ENCODE data around the gene FOXP1. TPM values are rescaled to one million over a fixed set of nuclear protein-coding genes. Genes with fewer than 3 reads are reported as not detected.

FOXP1 gene
- total RNA-seq, 1 experiment from 2014 or later: 58.4 TPM

DNA sequence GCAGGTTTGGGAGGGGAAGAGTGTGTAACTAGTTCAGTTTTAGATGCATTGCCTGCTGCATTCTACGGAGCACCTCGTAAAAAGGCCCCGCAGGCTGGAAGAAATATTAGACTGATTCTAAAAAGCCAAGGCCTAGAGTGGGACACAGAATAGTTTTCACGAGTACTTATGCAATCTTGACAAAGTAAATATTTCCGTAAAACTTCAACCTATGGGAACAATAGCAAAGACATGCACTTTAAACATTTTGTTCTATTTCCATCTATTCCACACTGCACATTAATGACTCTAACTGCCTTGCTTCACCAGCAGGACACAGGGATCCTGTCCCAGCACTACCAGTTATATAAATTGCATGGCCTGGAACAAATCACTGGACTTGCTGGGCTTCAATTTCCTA, 260.0 kb downstream of the FOXP1 start:
- intact Hi-C loops (cut with micrococcal nuclease; ENCODE audit: unreplicated experiment): no loop called here
- Histone ChIP-seq H3K27ac (ENCODE audit: low read depth, low read length, poor library complexity, severe bottlenecking) (no peak overlapping the region), H3K36me3 (ENCODE audit: insufficient read depth, low read length, poor library complexity, severe bottlenecking) (no peaks in the 10 kb centered on the region), H3K4me3 (ENCODE audit: low read depth, low read length, poor library complexity, severe bottlenecking) (no peak overlapping the region), H3K9me3 (ENCODE audit: low read depth, low read length, poor library complexity, severe bottlenecking) (no peaks in the 10 kb centered on the region), H3K27me3 (replicated peaks; ENCODE audit: insufficient read depth, low read depth, low read length, poor library complexity) (no peaks in the 10 kb centered on the region), H3K4me1 (ENCODE audit: insufficient read depth, low read length, poor library complexity, severe bottlenecking) (no peaks in the 10 kb centered on the region)
- ChIA-PET CTCF (no interaction called here), POLR2A (ENCODE audit: low non-redundant PET) (no interaction called here)
- no TSS peak for BruUV-seq (replicated peaks)
- DNase-seq (ENCODE audit: low spot score): no peak
- no peak for TF ChIP-seq EZH2 (IDR thresholded peaks at IDR 0.05; ENCODE audit: borderline replicate concordance, low read depth, low read length, poor library complexity, severe bottlenecking)
- TF ChIP-seq, protein P1, sequence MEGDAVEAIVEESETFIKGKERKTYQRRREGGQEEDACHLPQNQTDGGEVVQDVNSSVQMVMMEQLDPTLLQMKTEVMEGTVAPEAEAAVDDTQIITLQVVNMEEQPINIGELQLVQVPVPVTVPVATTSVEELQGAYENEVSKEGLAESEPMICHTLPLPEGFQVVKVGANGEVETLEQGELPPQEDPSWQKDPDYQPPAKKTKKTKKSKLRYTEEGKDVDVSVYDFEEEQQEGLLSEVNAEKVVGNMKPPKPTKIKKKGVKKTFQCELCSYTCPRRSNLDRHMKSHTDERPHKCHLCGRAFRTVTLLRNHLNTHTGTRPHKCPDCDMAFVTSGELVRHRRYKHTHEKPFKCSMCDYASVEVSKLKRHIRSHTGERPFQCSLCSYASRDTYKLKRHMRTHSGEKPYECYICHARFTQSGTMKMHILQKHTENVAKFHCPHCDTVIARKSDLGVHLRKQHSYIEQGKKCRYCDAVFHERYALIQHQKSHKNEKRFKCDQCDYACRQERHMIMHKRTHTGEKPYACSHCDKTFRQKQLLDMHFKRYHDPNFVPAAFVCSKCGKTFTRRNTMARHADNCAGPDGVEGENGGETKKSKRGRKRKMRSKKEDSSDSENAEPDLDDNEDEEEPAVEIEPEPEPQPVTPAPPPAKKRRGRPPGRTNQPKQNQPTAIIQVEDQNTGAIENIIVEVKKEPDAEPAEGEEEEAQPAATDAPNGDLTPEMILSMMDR (conservative IDR thresholded peaks at IDR 0.05; ENCODE audit: low read depth, low read length): no peak

DNA sequence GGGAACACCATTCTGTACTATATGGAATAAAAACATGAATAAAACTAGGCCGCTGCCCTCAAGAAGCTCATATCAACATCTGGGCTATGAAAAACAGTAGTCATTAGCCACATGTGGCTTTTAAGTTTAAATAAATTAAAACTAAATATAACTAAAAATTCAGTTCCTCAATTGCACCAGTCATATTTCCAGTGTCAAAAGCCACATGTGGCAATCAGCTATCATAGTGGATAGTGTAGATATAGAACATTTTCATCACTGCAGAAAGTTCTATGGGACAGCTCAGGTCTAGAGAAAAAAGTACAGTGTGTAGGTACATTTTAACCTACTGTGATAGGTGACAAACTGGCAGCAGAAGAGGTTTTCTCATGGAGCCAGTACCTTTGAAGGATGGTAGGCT, 261.4 kb downstream of the FOXP1 start:
- Histone ChIP-seq H3K9me3 (ENCODE audit: low read depth, low read length, poor library complexity, severe bottlenecking) (no peaks in the 10 kb centered on the region), H3K4me3 (ENCODE audit: low read depth, low read length, poor library complexity, severe bottlenecking) (no peak overlapping the region), H3K27ac (ENCODE audit: low read depth, low read length, poor library complexity, severe bottlenecking) (no peak overlapping the region), H3K36me3 (ENCODE audit: insufficient read depth, low read length, poor library complexity, severe bottlenecking) (no peaks in the 10 kb centered on the region), H3K27me3 (replicated peaks; ENCODE audit: insufficient read depth, low read depth, low read length, poor library complexity) (no peaks in the 10 kb centered on the region), H3K4me1 (ENCODE audit: insufficient read depth, low read length, poor library complexity, severe bottlenecking) (no peaks in the 10 kb centered on the region)
- POLR2A ChIA-PET (ENCODE audit: low non-redundant PET): no interaction called here
- no peak for TF ChIP-seq EZH2 (IDR thresholded peaks at IDR 0.05; ENCODE audit: borderline replicate concordance, low read depth, low read length, poor library complexity, severe bottlenecking)
- TF ChIP-seq, protein P1 (conservative IDR thresholded peaks at IDR 0.05; ENCODE audit: low read depth, low read length): no peak
- intact Hi-C loops (cut with micrococcal nuclease; ENCODE audit: unreplicated experiment): no loop called here
- no TSS peak for BruUV-seq (replicated peaks)
- CTCF ChIA-PET: no interaction called here
- no peak for DNase-seq (ENCODE audit: low spot score)

DNA sequence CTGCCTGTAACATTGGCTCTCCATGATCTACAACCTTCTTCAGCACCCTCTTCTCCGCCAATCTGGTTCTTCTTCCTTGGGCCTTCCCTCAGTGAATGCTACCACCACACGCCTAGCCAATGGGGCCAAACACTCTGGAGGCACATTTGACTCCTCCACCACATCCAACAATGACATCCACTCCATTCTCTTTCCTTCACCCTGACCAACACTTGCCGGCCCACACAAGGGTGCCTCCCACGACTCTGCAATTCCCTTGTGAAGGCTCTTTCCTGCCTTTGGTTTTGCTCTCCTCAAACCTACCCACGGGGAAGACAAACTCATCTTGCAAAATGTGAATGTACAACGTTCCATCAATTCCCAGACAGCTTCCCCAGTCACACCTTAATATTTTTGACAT, 263.8 kb downstream of the FOXP1 start:
- Histone ChIP-seq H3K9me3 (ENCODE audit: low read depth, low read length, poor library complexity, severe bottlenecking) (no peaks in the 10 kb centered on the region), H3K27ac (ENCODE audit: low read depth, low read length, poor library complexity, severe bottlenecking) (no peak overlapping the region), H3K4me1 (ENCODE audit: insufficient read depth, low read length, poor library complexity, severe bottlenecking) (no peaks in the 10 kb centered on the region), H3K27me3 (replicated peaks; ENCODE audit: insufficient read depth, low read depth, low read length, poor library complexity) (no peaks in the 10 kb centered on the region), H3K36me3 (ENCODE audit: insufficient read depth, low read length, poor library complexity, severe bottlenecking) (no peaks in the 10 kb centered on the region), H3K4me3 (ENCODE audit: low read depth, low read length, poor library complexity, severe bottlenecking) (no peak overlapping the region)
- no peak for DNase-seq (ENCODE audit: low spot score)
- intact Hi-C loops (cut with micrococcal nuclease; ENCODE audit: unreplicated experiment): no loop called here
- ChIA-PET CTCF (no interaction called here), POLR2A (ENCODE audit: low non-redundant PET) (no interaction called here)
- no TSS peak for BruUV-seq (replicated peaks)
- no peak for TF ChIP-seq EZH2 (IDR thresholded peaks at IDR 0.05; ENCODE audit: borderline replicate concordance, low read depth, low read length, poor library complexity, severe bottlenecking)
- TF ChIP-seq, protein P1 (conservative IDR thresholded peaks at IDR 0.05; ENCODE audit: low read depth, low read length): no peak
